IMR-90 (cell line): ENCODE results near the gene GDPD5.

ENCODE experiments used
- BHLHE40 ChIP-seq: fragments of 150-350 bp; IDR thresholded peaks from 2 replicates; pipeline ENCODE4 v1.6.1; 2016; ENCODE audit warnings: mild to moderate bottlenecking, low read depth, low read length
- CTCF ChIP-seq: conservative IDR thresholded peaks from 2 replicates; pipeline ENCODE4 v1.5.1; 2012; ENCODE audit warnings: mild to moderate bottlenecking, low read depth, low read length, improper control_type of control experiment
- POLR2A ChIP-seq: IDR thresholded peaks from 2 replicates; pipeline ENCODE4 v1.6.1; 2012; ENCODE audit warnings: mild to moderate bottlenecking, low read depth, low read length
- SMC3 ChIP-seq: fragments of 150-350 bp; IDR thresholded peaks from 2 replicates; pipeline ENCODE4 v1.6.1; 2016; ENCODE audit warnings: low read depth, mild to moderate bottlenecking, antibody characterized with exemption, low read length, moderate library complexity
- TF ChIP-seq, protein P1 (sequence below): fragments of 150-350 bp; IDR thresholded peaks from 2 replicates; pipeline ENCODE4 v1.6.1; 2016; ENCODE audit warnings: low read depth, mild to moderate bottlenecking, low read length, moderate library complexity, borderline replicate concordance

GRCh38 chr11:75436806-75437205, 88.9 kb downstream of the GDPD5 start:
- TF ChIP-seq CTCF (no peak), SMC3 (no peak), POLR2A (no peak), BHLHE40 (no peak)
- TF ChIP-seq, protein P1, sequence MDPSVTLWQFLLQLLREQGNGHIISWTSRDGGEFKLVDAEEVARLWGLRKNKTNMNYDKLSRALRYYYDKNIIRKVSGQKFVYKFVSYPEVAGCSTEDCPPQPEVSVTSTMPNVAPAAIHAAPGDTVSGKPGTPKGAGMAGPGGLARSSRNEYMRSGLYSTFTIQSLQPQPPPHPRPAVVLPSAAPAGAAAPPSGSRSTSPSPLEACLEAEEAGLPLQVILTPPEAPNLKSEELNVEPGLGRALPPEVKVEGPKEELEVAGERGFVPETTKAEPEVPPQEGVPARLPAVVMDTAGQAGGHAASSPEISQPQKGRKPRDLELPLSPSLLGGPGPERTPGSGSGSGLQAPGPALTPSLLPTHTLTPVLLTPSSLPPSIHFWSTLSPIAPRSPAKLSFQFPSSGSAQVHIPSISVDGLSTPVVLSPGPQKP: no peak
